ENCODE measurements around the gene SHISA9.

SHISA9 gene

GRCh38 chr16:13148294-13148693 is 246.9 kb downstream of the SHISA9 start:
- TF ChIP-seq CTCF (IDR thresholded peaks at IDR 0.05; ENCODE audit: low read depth, low read length) (no peak), EZH2phosphoT487 (IDR thresholded peaks at IDR 0.05; ENCODE audit: low read depth) (no peak)
- Histone ChIP-seq H3K9me3 (ENCODE audit: insufficient read depth, low read length) (no peaks in the 10 kb centered on the region), H3K79me2 (ENCODE audit: low read length) (no peaks in the 10 kb centered on the region), H3K27me3 (ENCODE audit: low read depth, low read length) (no peaks in the 10 kb centered on the region), H3K4me3 (ENCODE audit: low read length) (no peak overlapping the region), H3K36me3 (replicated peaks; ENCODE audit: low read depth, low read length) (no peaks in the 10 kb centered on the region), H3K4me1 (ENCODE audit: low read length) (no peaks in the 10 kb centered on the region), H3K27ac (ENCODE audit: low read length) (no peak overlapping the region), H3K4me2 (ENCODE audit: low read length) (no peak overlapping the region), H2AFZ (ENCODE audit: low read depth, low read length) (no peak overlapping the region), H4K20me1 (ENCODE audit: insufficient read depth, low read length) (no peaks in the 10 kb centered on the region), H3K9ac (ENCODE audit: low read length) (no peak overlapping the region)

GRCh38 chr16:13148836-13149235 is 247.4 kb downstream of the SHISA9 start:
- no peak overlapping the region for H3K4me2 ChIP-seq (ENCODE audit: low read length)
- no peaks in the 10 kb centered on the region for H3K36me3 ChIP-seq (replicated peaks; ENCODE audit: low read depth, low read length)
- H3K27ac ChIP-seq (ENCODE audit: low read length), result no peak overlapping the region
- H3K9me3 ChIP-seq (ENCODE audit: insufficient read depth, low read length), result no peaks in the 10 kb centered on the region
- H2AFZ ChIP-seq (ENCODE audit: low read depth, low read length), result no peak overlapping the region
- no peak for TF ChIP-seq CTCF (IDR thresholded peaks at IDR 0.05; ENCODE audit: low read depth, low read length)
- no peak for TF ChIP-seq EZH2phosphoT487 (IDR thresholded peaks at IDR 0.05; ENCODE audit: low read depth)
- H3K79me2 ChIP-seq (ENCODE audit: low read length), result no peaks in the 10 kb centered on the region
- no peak overlapping the region for H3K4me3 ChIP-seq (ENCODE audit: low read length)
- no peaks in the 10 kb centered on the region for H3K27me3 ChIP-seq (ENCODE audit: low read depth, low read length)
- no peaks in the 10 kb centered on the region for H4K20me1 ChIP-seq (ENCODE audit: insufficient read depth, low read length)
- no peak overlapping the region for H3K9ac ChIP-seq (ENCODE audit: low read length)
- no peaks in the 10 kb centered on the region for H3K4me1 ChIP-seq (ENCODE audit: low read length)

GRCh38 chr16:13150181-13150885 is 248.9 kb downstream of the SHISA9 start:
- H3K4me2 ChIP-seq (ENCODE audit: low read length), result no peak overlapping the region
- TF ChIP-seq CTCF (IDR thresholded peaks at IDR 0.05; ENCODE audit: low read depth, low read length), result no peak
- no peak for TF ChIP-seq EZH2phosphoT487 (IDR thresholded peaks at IDR 0.05; ENCODE audit: low read depth)

GRCh38 chr16:13153696-13154095 is 252.3 kb downstream of the SHISA9 start:
- Histone ChIP-seq H3K36me3 (replicated peaks; ENCODE audit: low read depth, low read length) (no peaks in the 10 kb centered on the region), H2AFZ (ENCODE audit: low read depth, low read length) (no peak overlapping the region), H3K4me2 (ENCODE audit: low read length) (no peak overlapping the region), H3K4me3 (ENCODE audit: low read length) (no peak overlapping the region), H3K27me3 (ENCODE audit: low read depth, low read length) (no peaks in the 10 kb centered on the region), H3K27ac (ENCODE audit: low read length) (no peak overlapping the region), H3K4me1 (ENCODE audit: low read length) (no peaks in the 10 kb centered on the region), H3K9ac (ENCODE audit: low read length) (no peak overlapping the region), H3K9me3 (ENCODE audit: insufficient read depth, low read length) (no peaks in the 10 kb centered on the region), H4K20me1 (ENCODE audit: insufficient read depth, low read length) (no peaks in the 10 kb centered on the region), H3K79me2 (ENCODE audit: low read length) (no peaks in the 10 kb centered on the region)
- TF ChIP-seq EZH2phosphoT487 (IDR thresholded peaks at IDR 0.05; ENCODE audit: low read depth) (no peak), CTCF (IDR thresholded peaks at IDR 0.05; ENCODE audit: low read depth, low read length) (no peak)

More at GRCh38 chr16:13150181-13150885, 248.9 kb downstream of the SHISA9 start:
- Histone ChIP-seq H3K4me3 (ENCODE audit: low read length) (no peak overlapping the region), H3K4me1 (ENCODE audit: low read length) (no peaks in the 10 kb centered on the region), H4K20me1 (ENCODE audit: insufficient read depth, low read length) (no peaks in the 10 kb centered on the region), H3K9me3 (ENCODE audit: insufficient read depth, low read length) (no peaks in the 10 kb centered on the region), H3K9ac (ENCODE audit: low read length) (no peak overlapping the region), H3K27ac (ENCODE audit: low read length) (no peak overlapping the region), H3K79me2 (ENCODE audit: low read length) (no peaks in the 10 kb centered on the region), H3K36me3 (replicated peaks; ENCODE audit: low read depth, low read length) (no peaks in the 10 kb centered on the region), H2AFZ (ENCODE audit: low read depth, low read length) (no peak overlapping the region), H3K27me3 (ENCODE audit: low read depth, low read length) (no peaks in the 10 kb centered on the region)
